ENCODE measurements around the gene TAL1.

The TAL1 gene

GRCh38 chr1:47229886-47230691 is 1.9 kb downstream of the TAL1 start:
- no peak for DNase-seq (ENCODE audit: insufficient read length, low spot score)
- no peak for FAIRE-seq

- FAIRE-seq (no peak), DNase-seq (ENCODE audit: insufficient read length, low spot score) (no peak)
These were observed 2.8 kb downstream of the TAL1 start for GRCh38 chr1:47229031-47229885.

- no peak for FAIRE-seq
These were observed 3.4 kb downstream of the TAL1 start for GRCh38 chr1:47228644-47229030.

GRCh38 chr1:47227341-47228232 is 4.4 kb downstream of the TAL1 start:
- FAIRE-seq = no peak
- no peak for DNase-seq (ENCODE audit: insufficient read length, low spot score)

More at GRCh38 chr1:47228644-47229030, 3.4 kb downstream of the TAL1 start:
- no peak for DNase-seq (ENCODE audit: insufficient read length, low spot score)

GRCh38 chr1:47226839-47227215 is 5.2 kb downstream of the TAL1 start:
- FAIRE-seq = no peak
- DNase-seq (ENCODE audit: insufficient read length, low spot score) = no peak

GRCh38 chr1:47226121-47226838 is 5.7 kb downstream of the TAL1 start:
- no peak for FAIRE-seq

DNA sequence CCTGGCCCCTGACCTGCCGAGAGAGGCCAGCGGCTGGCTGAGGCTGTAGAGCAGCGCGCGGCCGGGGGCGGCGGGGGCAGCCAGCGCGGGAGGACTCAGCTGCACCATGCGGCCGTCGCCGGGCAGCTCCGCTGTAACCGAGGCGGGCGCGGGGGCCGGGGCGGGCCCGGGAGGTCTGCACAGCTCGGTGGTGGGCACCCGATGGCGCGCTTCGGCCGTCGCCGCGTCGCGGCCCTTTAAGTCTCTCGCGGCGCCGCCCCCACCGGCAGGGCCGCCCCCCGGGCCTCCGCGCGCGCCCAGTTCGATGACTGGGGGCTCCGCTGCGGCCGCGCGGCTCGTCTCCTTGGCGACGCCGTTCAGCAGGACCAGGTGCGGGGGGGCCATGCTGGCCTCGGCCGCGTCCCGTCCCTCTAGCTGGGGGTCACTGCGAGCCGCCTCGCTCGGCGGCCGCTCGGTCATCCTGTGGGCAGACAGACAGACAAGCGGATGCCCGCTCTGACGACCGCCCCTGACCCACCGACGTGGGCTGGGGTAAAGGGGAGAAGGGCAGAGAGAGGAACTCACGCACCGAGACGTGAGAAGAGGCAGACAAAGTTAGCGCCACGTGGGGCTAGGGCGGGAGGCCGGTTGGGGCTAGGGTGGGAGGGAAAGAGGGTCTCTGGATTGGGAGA is 6.5 kb downstream of the TAL1 start:
- DNase-seq (ENCODE audit: insufficient read length, low spot score) (no peak), FAIRE-seq (no peak)

More at GRCh38 chr1:47226121-47226838, 5.7 kb downstream of the TAL1 start:
- no peak for DNase-seq (ENCODE audit: insufficient read length, low spot score)

DNA sequence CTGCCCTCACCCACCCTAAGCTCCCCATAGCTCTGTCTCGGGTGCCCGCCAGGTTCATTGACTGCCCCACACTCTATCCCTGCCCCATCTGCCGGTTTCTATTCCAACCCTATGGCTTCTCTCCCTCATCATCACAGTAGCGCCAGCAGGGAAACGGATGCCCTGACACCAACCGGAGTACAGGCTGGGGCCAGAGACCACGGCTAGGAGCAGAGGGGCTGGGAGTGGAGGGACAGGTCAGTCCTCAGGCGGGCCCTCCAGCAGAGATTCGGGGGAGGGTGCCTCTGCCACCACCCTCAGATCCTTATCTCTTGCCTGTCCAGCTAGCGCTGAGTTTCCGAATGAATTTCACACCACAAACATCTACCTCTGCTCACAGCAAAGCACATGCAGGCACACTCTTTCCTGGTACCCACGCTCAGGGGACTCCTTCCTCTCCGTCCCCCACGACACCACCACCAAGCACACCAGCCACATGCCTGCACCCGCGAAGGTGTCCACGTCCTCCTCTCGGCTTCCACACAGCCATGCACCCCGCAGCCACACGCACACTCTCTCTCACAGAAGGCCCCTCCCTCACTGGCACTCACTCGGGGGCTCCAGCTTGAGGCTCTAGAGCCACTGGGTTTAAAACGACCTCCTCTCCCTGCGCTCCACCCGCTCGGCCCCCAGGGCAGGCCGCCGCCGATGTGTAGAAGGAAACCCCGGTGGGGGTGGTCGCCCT is 7.2 kb downstream of the TAL1 start:
- FAIRE-seq (no peak), DNase-seq (ENCODE audit: insufficient read length, low spot score) (no peak)

GRCh38 chr1:47223921-47224675 is 7.9 kb downstream of the TAL1 start:
- no peak for FAIRE-seq

GRCh38 chr1:47223174-47223920 is 8.7 kb downstream of the TAL1 start:
- DNase-seq (ENCODE audit: insufficient read length, low spot score) (no peak), FAIRE-seq (no peak)

More at GRCh38 chr1:47223921-47224675, 7.9 kb downstream of the TAL1 start:
- no peak for DNase-seq (ENCODE audit: insufficient read length, low spot score)

GRCh38 chr1:47222476-47222875 is 9.5 kb downstream of the TAL1 start:
- DNase-seq (ENCODE audit: insufficient read length, low spot score) (no peak), FAIRE-seq (no peak)

GRCh38 chr1:47219590-47220220 is 12.3 kb downstream of the TAL1 start:
- FAIRE-seq (no peak), DNase-seq (ENCODE audit: insufficient read length, low spot score) (no peak)

DNA sequence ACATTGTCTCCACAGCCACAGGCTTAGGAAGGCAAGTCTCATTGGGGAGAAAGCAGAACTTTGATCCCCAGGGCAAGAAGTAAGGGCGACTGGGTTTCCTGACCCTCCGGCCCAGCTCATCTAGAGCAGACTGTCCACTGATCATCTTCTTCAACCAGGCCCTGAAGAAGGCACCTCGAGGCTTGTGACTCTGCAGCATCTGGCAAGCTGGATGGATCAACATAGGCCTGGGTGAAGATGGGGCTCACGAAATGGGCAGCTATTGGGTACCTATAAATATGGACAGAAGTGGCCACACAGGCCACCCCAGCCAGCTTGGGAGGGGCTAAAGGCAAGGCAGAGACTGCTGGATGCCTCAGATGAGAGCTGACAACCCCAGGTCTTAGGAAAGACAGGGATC is 13.0 kb downstream of the TAL1 start:
- DNase-seq (ENCODE audit: insufficient read length, low spot score) (no peak), FAIRE-seq (no peak)

- FAIRE-seq (no peak), DNase-seq (ENCODE audit: insufficient read length, low spot score) (no peak)
These were observed 15.6 kb downstream of the TAL1 start for GRCh38 chr1:47216278-47217059.

DNA sequence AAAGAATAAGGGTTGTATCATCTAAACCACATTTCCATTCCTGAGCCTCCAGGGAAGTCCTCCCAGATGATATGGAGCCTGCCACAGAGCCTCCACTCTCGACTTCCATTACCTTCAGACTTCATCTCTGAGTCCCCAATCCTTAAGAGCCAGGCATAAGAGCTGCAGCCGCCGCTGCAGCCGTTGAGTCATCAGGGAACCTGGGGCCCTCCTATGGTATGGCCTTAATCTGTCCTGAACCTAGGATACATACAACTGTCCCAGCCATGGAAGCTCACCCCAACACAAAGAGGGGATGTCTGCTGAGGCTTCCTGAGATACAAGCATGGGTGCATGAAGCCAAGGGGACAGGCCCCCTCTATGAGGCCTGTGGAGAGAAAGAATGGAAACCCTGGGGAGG is 16.3 kb downstream of the TAL1 start:
- no peak for DNase-seq (ENCODE audit: insufficient read length, low spot score)
- FAIRE-seq = no peak

DNA sequence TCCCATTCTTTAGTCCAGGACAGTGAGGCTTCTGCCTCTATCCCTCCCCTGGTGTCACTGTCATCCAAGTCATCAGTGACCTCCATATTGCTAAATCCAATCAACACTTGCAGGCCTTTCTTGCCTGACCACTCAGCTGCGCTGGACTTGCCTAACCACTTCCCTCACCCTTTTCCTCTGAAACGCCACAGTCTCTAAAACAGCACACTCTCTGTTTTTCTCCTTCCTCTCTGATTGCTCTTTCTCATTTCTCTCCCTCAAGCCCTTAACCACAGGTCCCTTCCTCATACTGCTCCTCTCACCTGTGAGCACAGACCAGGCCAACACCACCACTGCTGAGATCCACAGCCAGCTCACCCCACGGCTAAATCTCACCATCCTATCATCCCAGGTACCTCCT is 17.5 kb downstream of the TAL1 start:
- DNase-seq (ENCODE audit: insufficient read length, low spot score) (no peak), FAIRE-seq (no peak)

All from GM19239 (cell line).